GM12878 (cell line): ENCODE measurements around the gene GPR68. TPM values are rescaled to one million over a fixed set of nuclear protein-coding genes. Genes with fewer than 3 reads are reported as not detected.

Experiments used
- BHLHE40 ChIP-seq, 2 experiments: fragments of 450-650 bp in 1 of 2; IDR thresholded peaks; 2 replicates each; pipeline ENCODE4 v1.6.1; 2011 to 2017; ENCODE audit warnings: low read depth in 2 of 2, borderline replicate concordance in 1 of 2, improper control_type of control experiment in 1 of 2, low read length in 1 of 2, mild to moderate bottlenecking in 1 of 2
- BMI1 ChIP-seq: fragments of 450-650 bp; IDR thresholded peaks from 2 replicates; pipeline ENCODE4 v1.6.1; 2016; ENCODE audit warnings: mild to moderate bottlenecking, moderate library complexity, borderline replicate concordance
- CBX5 ChIP-seq: sonication (generic); IDR thresholded peaks from 2 replicates; pipeline ENCODE4 v1.6.1; 2016; ENCODE audit warnings: low read depth, moderate library complexity, mild to moderate bottlenecking, inconsistent platforms
- DPF2 ChIP-seq: fragments of 450-650 bp; IDR thresholded peaks from 2 replicates; pipeline ENCODE4 v1.6.1; 2017; ENCODE audit warnings: mild to moderate bottlenecking
- EGR1 ChIP-seq, 2 experiments: IDR thresholded peaks; 1 replicate in 1 of 2; 2 replicates in 1 of 2; pipeline ENCODE4 v1.6.1; 2011 to 2012; ENCODE audit warnings: low read depth in 2 of 2, low read length in 2 of 2, borderline replicate concordance in 1 of 2, mild to moderate bottlenecking in 1 of 2, moderate library complexity in 1 of 2
- FOXK2 ChIP-seq: fragments of 450-650 bp; IDR thresholded peaks from 2 replicates; pipeline ENCODE4 v1.6.1; 2017; ENCODE audit warnings: mild to moderate bottlenecking, moderate library complexity
- GATAD2B ChIP-seq: fragments of 450-650 bp; conservative IDR thresholded peaks from 2 replicates; pipeline ENCODE4 v1.6.1; 2017; ENCODE audit warnings: low read depth, mild to moderate bottlenecking, moderate library complexity
- HSF1 ChIP-seq: fragments of 150-350 bp; IDR thresholded peaks from 2 replicates; pipeline ENCODE4 v1.6.1; 2014; ENCODE audit warnings: mild to moderate bottlenecking, low read depth, low read length
- KAT2A ChIP-seq: conservative IDR thresholded peaks from 2 replicates; pipeline ENCODE4 v1.6.1; 2011; ENCODE audit warnings: low read depth, low read length; ENCODE audit not compliant: control insufficient read depth
- NBN ChIP-seq: fragments of 450-650 bp; IDR thresholded peaks from 2 replicates; pipeline ENCODE4 v1.6.1; 2016
- NFIC ChIP-seq: IDR thresholded peaks from 2 replicates; pipeline ENCODE4 v1.6.1; 2012; ENCODE audit warnings: low read depth, mild to moderate bottlenecking, inconsistent platforms, low read length, moderate library complexity
- NR2C1 ChIP-seq: fragments of 450-650 bp; IDR thresholded peaks from 2 replicates; pipeline ENCODE4 v1.6.1; 2017; ENCODE audit warnings: antibody characterized with exemption, mild to moderate bottlenecking, moderate library complexity
- POLR2A ChIP-seq: IDR thresholded peaks from 2 replicates; pipeline ENCODE4 v1.6.1; 2011; ENCODE audit warnings: low read depth, mild to moderate bottlenecking, low read length
- POU2F2 ChIP-seq: IDR thresholded peaks from 3 replicates; pipeline ENCODE4 v1.6.1; 2011; ENCODE audit warnings: low read depth, mild to moderate bottlenecking, low read length, borderline replicate concordance
- RAD21 ChIP-seq: IDR thresholded peaks from 2 replicates; pipeline ENCODE4 v1.6.1; 2011; ENCODE audit warnings: mild to moderate bottlenecking, low read depth, low read length, moderate library complexity; ENCODE audit not compliant: insufficient read depth
- RELA ChIP-seq: fragments of 450-650 bp; IDR thresholded peaks from 2 replicates; pipeline ENCODE4 v1.8.0; 2014; ENCODE audit warnings: borderline replicate concordance; ENCODE audit not compliant: partially characterized antibody
- RUNX3 ChIP-seq: IDR thresholded peaks from 2 replicates; pipeline ENCODE4 v1.6.1; 2012; ENCODE audit warnings: low read length, inconsistent platforms
- SKIL ChIP-seq: fragments of 450-650 bp; IDR thresholded peaks from 2 replicates; pipeline ENCODE4 v1.6.1; 2017; ENCODE audit warnings: mild to moderate bottlenecking, low read depth, inconsistent platforms; ENCODE audit not compliant: poor library complexity, severe bottlenecking
- SMAD5 ChIP-seq: IDR thresholded peaks from 2 replicates; pipeline ENCODE4 v1.6.1; 2016; ENCODE audit warnings: antibody characterized with exemption, low read depth
- SMARCA5 ChIP-seq: fragments of 450-650 bp; IDR thresholded peaks from 2 replicates; pipeline ENCODE4 v1.6.1; 2017; ENCODE audit warnings: mild to moderate bottlenecking
- SP1 ChIP-seq: IDR thresholded peaks from one replicate; pipeline ENCODE4 v1.6.1; 2011; ENCODE audit warnings: low read depth, low read length
- SPI1 ChIP-seq: IDR thresholded peaks from 2 replicates; pipeline ENCODE4 v1.6.1; 2011; ENCODE audit warnings: low read depth, mild to moderate bottlenecking, low read length, moderate library complexity, borderline replicate concordance; ENCODE audit not compliant: insufficient read depth
- TCF12 ChIP-seq: IDR thresholded peaks from 2 replicates; pipeline ENCODE4 v1.6.1; 2011; ENCODE audit warnings: low read depth, mild to moderate bottlenecking, low read length
- YBX1 ChIP-seq: fragments of 450-650 bp; IDR thresholded peaks from 2 replicates; pipeline ENCODE4 v1.6.1; 2016; ENCODE audit warnings: antibody characterized with exemption
- YY1 ChIP-seq: IDR thresholded peaks from 2 replicates; pipeline ENCODE4 v1.6.1; 2011; ENCODE audit warnings: low read depth, mild to moderate bottlenecking, low read length
- ZNF274 ChIP-seq: IDR thresholded peaks from one replicate; pipeline ENCODE4 v1.8.0; 2011; ENCODE audit not compliant: insufficient read length, insufficient read depth
- polyA plus RNA-seq, 11 experiments: library from polyadenylated mRNA; depleted of rRNA in 4 of 11; unstranded in 6 of 11; stranded (reverse) in 5 of 11; fragments of >200 nt; fragmentation: Nextera tagmentation in 4 of 11; fragmentation: Illumina TruSeq in 1 of 11; extraction: Ambion mirVana in 4 of 11; extraction: Trizol in 1 of 11; gene quantifications; 1 replicate in 1 of 11; 2 replicates in 10 of 11; pipeline versions ENCODE4 v1.2.1 to v1.2.3, GENCODE V29; 2011 to 2016; ENCODE audit warnings: inconsistent platforms in 2 of 11, missing spikeins in 2 of 11, low read depth in 1 of 11
- total RNA-seq, 4 experiments: library from RNA; depleted of rRNA in 3 of 4; stranded (reverse); fragments of >200 nt in 3 of 4; fragmentation: Illumina TruSeq in 1 of 4; extraction: Trizol in 1 of 4; gene quantifications; 2 replicates each; pipeline versions ENCODE4 v1.2.1 to v1.2.3, GENCODE V29; 2013 to 2021

GPR68 gene
- total and polyA plus RNA-seq, 10 of the 15 experiments (the other 5 are each of a cell fraction or from before 2014, with no cell fraction given), result 0.06 to 3.4 (median 1.8) TPM

- peak; percentile 80; the same call in 2 of the 3 replicates for TF ChIP-seq POU2F2
- TF ChIP-seq RAD21, result no peak
- peak; percentile 65 to 76; a peak in 3 of 4 replicates for TF ChIP-seq BHLHE40 (IDR thresholded peaks at IDR 0.05; ENCODE audit: borderline replicate concordance in 1 of 2, low read depth in 2 of 2, low read length in 1 of 2)
- no peak for TF ChIP-seq HSF1
- peak; percentile 91 for TF ChIP-seq RELA
- peak; percentile 86; the same call in 1 of the 2 replicates for TF ChIP-seq NBN
- no peak for TF ChIP-seq BMI1
- TF ChIP-seq CBX5, result peak; percentile 10; the same call in 1 of the 2 replicates
- TF ChIP-seq DPF2, result peak; percentile 89; the same call in 1 of the 2 replicates
- TF ChIP-seq FOXK2, result no peak; the same call in 1 of the 2 replicates
- peak; percentile 63 for TF ChIP-seq POLR2A
- 0 out of 2 replicates have a peak, but pooled peaks have one; percentile 43 for TF ChIP-seq YY1
- peak; percentile 36; the same call in 1 of the 2 replicates for TF ChIP-seq SMARCA5
- peak; percentile 90 for TF ChIP-seq GATAD2B
- no peak for TF ChIP-seq ZNF274
- 0 out of 3 replicates have a peak, but pooled peaks of 1 of the 2 experiments have one; percentile 20 for TF ChIP-seq EGR1 (IDR thresholded peaks at IDR 0.05; ENCODE audit: borderline replicate concordance in 1 of 2, low read depth in 2 of 2, low read length in 2 of 2)
- TF ChIP-seq SMAD5, result no peak
- TF ChIP-seq SPI1, result peak; percentile 67; the same call in 1 of the 2 replicates
- no peak for TF ChIP-seq SKIL
- TF ChIP-seq SP1, result peak; percentile 7
- TF ChIP-seq NFIC, result peak; percentile 81; the same call in 1 of the 2 replicates
- TF ChIP-seq KAT2A, result no peak
- TF ChIP-seq TCF12, result peak; percentile 45; the same call in 1 of the 2 replicates
- TF ChIP-seq YBX1, result no peak
- no peak for TF ChIP-seq NR2C1
- peak; percentile 90 for TF ChIP-seq RUNX3
Measured at GRCh38 chr14:91228112-91229004, 16.1 kb downstream of the GPR68 start (continued).
